Type B pancreatic cell (in vitro differentiated cells): Measurements from ENCODE around the gene TGFBR3L. TPM values are rescaled to one million over a fixed set of nuclear protein-coding genes. Genes with fewer than 3 reads are reported as not detected.

ENCODE experiments used
- DNase-seq: peaks from one replicate; pipeline ENCODE4 v3.0.0; 2021; ENCODE audit warnings: mixed read lengths; ENCODE audit not compliant: unreplicated experiment; ENCODE audit errors: extremely low spot score
- H3K27ac Mint-ChIP-seq: 2 replicates; pipeline ENCODE4 v1.8.0; 2021; ENCODE audit warnings: mild to moderate bottlenecking, mixed read lengths
- H3K27me3 Mint-ChIP-seq: 2 replicates; pipeline ENCODE4 v1.8.0; 2021; ENCODE audit warnings: mixed read lengths
- H3K36me3 Mint-ChIP-seq: 2 replicates; pipeline ENCODE4 v1.8.0; 2021; ENCODE audit warnings: mixed read lengths
- H3K4me1 Mint-ChIP-seq: one replicate; pipeline ENCODE4 v1.8.0; 2021; ENCODE audit warnings: mixed read lengths; ENCODE audit not compliant: unreplicated experiment
- H3K4me3 Mint-ChIP-seq: 2 replicates; pipeline ENCODE4 v1.8.0; 2021; ENCODE audit warnings: mild to moderate bottlenecking, mixed read lengths
- H3K9me3 Mint-ChIP-seq: 2 replicates; pipeline ENCODE4 v1.8.0; 2021; ENCODE audit warnings: mixed read lengths
- total RNA-seq: library from RNA; stranded (reverse); gene quantifications from 2 replicates; pipeline ENCODE4 v1.2.1, GENCODE V29; 2021; ENCODE audit warnings: low replicate concordance
- TF ChIP-seq, protein P1 (sequence below): fragments of 200-600 bp; sonication (generic); conservative IDR thresholded peaks from 2 replicates; pipeline ENCODE4 v1.5.0; 2021; ENCODE audit warnings: antibody characterized with exemption, mild to moderate bottlenecking

TGFBR3L gene
- total RNA-seq, 1 donor from 2014 or later, result 1.1 TPM

DNA sequence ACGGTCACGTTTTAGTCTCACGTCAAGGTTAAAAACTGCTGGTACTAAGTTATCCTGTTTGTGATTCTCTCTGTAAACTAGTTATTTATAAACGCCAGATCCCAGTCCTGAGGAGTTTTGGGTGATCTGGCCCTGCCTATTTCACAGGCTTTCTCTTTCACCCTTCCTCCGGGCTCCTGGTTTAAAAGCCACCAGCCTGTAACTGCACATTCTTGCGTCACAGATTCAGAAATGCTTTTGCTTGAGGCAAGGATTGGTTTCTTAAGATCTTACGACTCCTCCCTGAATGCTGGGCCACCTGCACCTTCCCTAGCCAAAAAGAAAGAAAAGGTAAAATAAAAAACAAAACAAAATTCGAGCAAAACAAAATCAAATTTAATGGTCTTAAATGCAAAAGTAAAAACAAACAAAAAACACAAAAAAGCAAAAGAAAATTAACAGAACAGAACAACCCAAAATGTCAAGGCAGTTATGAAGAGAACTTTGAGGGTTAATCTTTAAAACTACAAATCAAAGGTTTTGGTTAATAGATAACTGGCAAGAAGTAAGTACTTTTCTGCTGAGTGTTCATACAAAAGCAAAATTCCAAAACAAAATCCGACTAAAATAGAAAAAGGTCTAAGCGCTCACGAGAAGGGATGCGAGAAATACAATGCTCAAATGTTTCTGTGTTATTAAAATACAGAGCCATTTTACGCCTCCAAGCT is 47.4 kb downstream of the TGFBR3L start:
- peak overlapping the region; percentile 35 for H3K4me3 Mint-ChIP-seq
- TF ChIP-seq, protein P1, sequence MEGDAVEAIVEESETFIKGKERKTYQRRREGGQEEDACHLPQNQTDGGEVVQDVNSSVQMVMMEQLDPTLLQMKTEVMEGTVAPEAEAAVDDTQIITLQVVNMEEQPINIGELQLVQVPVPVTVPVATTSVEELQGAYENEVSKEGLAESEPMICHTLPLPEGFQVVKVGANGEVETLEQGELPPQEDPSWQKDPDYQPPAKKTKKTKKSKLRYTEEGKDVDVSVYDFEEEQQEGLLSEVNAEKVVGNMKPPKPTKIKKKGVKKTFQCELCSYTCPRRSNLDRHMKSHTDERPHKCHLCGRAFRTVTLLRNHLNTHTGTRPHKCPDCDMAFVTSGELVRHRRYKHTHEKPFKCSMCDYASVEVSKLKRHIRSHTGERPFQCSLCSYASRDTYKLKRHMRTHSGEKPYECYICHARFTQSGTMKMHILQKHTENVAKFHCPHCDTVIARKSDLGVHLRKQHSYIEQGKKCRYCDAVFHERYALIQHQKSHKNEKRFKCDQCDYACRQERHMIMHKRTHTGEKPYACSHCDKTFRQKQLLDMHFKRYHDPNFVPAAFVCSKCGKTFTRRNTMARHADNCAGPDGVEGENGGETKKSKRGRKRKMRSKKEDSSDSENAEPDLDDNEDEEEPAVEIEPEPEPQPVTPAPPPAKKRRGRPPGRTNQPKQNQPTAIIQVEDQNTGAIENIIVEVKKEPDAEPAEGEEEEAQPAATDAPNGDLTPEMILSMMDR, result no peak
- no peak for DNase-seq
- H3K27me3 Mint-ChIP-seq, result no peaks in the 10 kb centered on the region
- no peaks in the 10 kb centered on the region for H3K9me3 Mint-ChIP-seq
- peaks cover 23% of the 10 kb centered on the region for H3K36me3 Mint-ChIP-seq
- H3K27ac Mint-ChIP-seq, result peak overlapping the region; percentile 86
- peaks cover 6% of the 10 kb centered on the region for H3K4me1 Mint-ChIP-seq

DNA sequence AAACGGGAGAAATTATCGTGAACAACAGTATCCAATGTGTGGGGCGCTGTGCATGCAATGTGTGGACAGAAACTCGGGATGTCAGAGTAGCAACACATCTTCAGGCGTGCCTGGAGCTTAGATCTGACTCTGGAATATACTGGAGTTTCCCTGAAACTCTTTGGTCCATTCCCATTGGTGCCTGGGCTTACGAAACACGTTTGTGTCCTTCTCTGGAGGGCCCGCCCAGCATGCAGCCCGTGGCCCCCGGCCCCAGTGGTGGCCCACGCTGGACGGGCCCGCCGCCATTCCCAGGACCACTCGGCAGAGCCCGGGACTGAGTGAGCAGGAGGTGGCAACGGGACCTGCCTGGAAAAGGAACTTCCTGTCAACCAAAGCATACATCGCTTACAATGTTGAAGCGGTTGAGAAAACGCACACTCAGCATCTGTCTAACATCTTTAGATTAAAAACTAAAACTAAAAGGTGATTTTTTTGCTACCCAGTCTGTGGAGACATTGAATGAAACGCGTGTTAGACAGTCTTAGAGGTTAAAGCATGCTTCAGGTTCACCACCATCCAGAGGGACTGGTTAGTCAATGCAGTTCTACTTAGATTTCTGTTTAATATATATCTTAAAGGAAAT is 48.1 kb downstream of the TGFBR3L start:
- no peaks in the 10 kb centered on the region for H3K27me3 Mint-ChIP-seq
- no peak for DNase-seq
- H3K9me3 Mint-ChIP-seq, result no peaks in the 10 kb centered on the region
- peak overlapping the region; percentile 86 for H3K27ac Mint-ChIP-seq
- H3K36me3 Mint-ChIP-seq, result peaks cover 23% of the 10 kb centered on the region
- TF ChIP-seq, protein P1, result no peak
- peak overlapping the region; percentile 35 for H3K4me3 Mint-ChIP-seq
- H3K4me1 Mint-ChIP-seq, result peaks cover 6% of the 10 kb centered on the region

DNA sequence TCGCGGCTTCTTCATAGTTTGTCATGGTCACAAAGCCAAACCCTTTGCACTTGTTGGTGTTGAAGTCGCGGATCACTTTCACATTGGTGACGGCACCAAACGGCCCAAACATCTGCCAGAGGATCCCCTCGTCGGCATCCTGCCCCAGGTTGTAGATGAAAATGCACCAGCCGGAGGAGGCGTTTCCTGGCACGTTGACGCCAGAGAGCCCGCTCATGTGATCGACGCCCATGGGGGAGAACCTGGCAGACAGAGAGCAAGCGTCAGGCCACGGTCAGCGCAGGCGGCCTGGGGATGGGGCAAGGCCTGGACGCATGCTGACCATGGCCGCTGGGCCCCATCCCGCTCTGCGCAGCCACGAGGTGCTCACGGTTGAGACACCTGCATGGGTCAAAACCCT is 48.9 kb downstream of the TGFBR3L start:
- DNase-seq, result no peak
- Mint-ChIP-seq H3K27me3 (no peaks in the 10 kb centered on the region), H3K36me3 (peaks cover 23% of the 10 kb centered on the region), H3K9me3 (no peaks in the 10 kb centered on the region), H3K4me3 (no peak overlapping the region), H3K27ac (no peak overlapping the region), H3K4me1 (peaks cover 6% of the 10 kb centered on the region)
- TF ChIP-seq, protein P1, result no peak

DNA sequence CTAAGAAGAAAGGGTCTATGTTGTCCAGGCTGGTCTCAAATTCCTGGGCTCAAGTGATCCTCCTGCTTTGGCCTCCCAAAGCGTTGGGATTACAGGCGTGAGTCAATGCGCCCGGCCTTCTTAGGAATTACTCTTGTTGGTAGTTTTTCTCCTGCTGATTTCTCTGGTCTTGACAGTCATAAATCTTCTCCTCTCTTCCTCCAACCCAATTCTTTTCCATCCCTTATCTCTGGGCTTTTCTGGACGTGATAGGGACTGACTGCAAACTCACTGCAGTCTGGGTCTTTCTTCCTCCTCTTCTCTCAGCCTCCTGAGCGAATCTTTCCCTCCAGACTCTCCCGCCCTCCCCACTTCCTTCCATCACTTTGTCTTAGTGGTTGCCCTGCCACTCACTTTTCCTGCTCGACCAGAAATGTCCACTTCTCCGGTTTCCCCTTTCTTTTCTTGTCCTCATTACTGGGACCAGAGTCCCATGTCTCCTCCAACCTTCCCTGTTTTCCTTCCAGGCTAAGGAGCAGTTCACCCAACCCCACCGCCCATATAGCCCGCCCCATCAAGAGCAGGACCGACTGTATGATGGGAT is 50.7 kb downstream of the TGFBR3L start:
- H3K36me3 Mint-ChIP-seq, result peaks cover 23% of the 10 kb centered on the region
- DNase-seq, result no peak
- H3K27me3 Mint-ChIP-seq, result no peaks in the 10 kb centered on the region
- H3K4me1 Mint-ChIP-seq, result peaks cover 6% of the 10 kb centered on the region
- H3K4me3 Mint-ChIP-seq, result peak overlapping the region; percentile 64
- no peaks in the 10 kb centered on the region for H3K9me3 Mint-ChIP-seq
- TF ChIP-seq, protein P1, result no peak
- H3K27ac Mint-ChIP-seq, result peak overlapping the region; percentile 89

DNA sequence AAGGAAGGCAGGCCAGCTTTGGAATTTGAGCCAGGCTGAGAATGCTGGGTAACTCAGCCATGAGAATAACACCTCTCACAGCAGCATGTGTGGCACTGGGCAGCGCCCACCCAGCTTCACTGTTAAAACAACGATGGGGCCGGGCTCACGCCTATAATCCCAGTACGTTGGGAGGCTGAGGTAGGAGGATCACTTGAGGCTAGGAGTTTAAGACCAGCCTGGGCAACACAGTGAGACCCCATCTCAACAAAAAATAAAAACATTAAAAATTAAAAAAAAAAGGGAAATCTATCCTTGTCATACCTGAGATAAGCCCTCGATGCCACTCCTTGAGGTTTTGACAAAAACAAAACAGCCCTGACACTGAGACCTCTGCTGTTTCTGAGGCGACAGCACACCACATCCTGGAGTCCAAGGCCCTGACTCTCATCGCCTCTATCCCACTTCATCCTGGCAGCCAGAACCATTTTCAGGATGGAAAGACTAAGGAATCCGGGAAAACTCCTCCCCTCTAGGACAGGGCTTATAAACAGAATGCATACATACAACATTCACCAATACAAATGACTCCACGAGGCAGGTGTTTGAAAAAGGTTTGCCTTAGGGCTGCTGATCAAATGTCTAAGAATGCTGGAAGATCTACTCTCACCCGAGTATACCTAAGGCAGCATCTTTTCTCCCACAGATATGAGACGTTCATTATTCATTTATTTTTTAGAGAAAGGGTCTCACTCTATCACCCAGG is 51.5 kb downstream of the TGFBR3L start:
- H3K4me1 Mint-ChIP-seq, result peaks cover 6% of the 10 kb centered on the region
- H3K36me3 Mint-ChIP-seq, result peaks cover 23% of the 10 kb centered on the region
- TF ChIP-seq, protein P1, result no peak
- H3K4me3 Mint-ChIP-seq, result peak overlapping the region; percentile 40
- no peak for DNase-seq
- peak overlapping the region; percentile 95 for H3K27ac Mint-ChIP-seq
- H3K9me3 Mint-ChIP-seq, result no peaks in the 10 kb centered on the region
- H3K27me3 Mint-ChIP-seq, result no peaks in the 10 kb centered on the region
